Measurements from ENCODE around the gene DDAH1.

Gene DDAH1

DNA sequence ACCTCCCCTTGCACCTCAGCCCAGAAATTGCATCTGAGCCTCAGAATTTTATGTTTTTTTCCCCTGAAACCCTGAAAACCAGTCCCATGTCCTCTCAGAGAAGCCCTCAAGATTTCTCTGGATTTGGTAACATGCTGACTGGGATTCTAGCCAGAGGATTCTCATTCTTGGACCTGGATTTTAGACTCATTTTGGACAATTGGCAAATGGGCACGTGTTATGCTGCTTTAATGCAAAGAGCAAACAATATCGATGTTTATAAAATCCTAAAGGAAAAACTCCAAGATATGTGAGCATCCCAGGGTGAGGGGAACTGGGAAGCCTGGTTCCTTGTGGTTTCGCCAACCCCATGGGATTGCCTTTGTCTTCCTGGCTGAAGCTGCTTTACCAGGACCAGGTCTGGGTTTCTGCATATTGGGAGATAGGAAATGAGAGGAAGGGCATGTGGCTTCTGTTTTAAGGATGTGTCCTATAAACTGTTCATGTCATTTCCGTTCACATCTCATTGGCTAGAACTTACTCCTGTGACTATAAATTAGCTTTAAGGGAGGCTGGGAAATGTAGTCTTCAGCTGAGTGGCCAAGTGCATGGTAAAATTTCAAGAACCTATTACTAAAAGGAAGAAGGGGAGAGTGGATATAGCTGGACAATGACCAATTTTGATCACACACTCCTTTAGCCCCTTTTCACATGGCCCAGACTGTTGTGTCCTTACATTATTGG is 161.4 kb downstream of the DDAH1 start:
- DNase-seq (ENCODE audit: low read depth, low spot score) = no peak

DNA sequence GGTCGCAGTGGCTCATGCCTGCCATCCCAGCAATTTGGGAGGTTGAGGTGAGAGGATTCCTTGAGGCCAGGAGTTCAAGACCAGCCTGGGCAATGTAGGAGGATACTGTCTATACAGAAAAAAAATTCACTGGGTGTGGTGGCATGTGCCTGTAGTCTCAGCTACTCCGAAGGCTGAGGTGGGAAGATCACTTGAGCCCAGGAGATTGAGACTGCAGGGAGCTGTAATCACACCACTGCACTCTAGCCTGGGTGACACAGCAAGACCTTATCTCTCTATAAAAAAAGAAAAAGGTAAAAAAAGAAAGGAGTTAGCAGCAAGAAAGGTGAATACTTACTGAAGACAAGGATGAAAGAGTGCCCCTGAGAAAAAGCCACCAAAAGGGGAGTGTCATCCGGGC is 164.8 kb downstream of the DDAH1 start:
- DNase-seq (ENCODE audit: low read depth, low spot score) = no peak

DNA sequence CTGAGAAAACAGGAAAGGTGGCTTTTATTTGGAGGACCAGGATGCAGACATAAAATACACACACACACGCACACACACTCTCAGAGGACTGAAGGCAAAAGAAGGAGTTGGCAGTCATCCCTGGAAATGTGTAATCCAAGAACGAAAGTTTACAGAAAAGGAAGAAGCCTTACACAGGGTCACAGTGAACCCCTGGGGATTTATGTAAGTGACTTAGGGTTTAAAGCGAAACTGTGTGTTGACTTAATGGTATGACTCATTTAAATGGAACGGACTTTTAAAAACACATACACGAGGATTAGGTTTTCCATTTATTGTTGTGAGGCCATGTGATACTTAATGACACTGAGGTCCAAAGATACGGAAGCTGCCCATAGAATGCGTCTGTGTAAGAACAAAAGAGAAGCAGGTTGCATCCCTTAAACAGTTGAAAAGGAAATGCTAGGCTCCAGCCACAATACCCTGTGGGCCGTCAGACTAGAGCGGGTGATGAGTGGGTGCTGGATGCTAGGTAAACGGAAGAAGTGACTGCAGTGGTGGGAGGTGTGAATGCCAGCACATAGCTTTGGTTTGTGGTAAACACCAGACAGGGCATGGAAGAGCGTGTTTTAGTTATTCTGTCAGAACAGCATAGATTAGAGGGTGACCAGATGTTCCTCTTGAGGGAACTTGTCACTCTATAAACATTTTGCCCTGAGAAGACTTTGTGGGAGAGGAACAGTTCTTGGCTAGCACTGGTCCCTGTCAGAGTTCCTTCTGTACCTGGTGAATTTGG is 166.9 kb downstream of the DDAH1 start:
- DNase-seq (ENCODE audit: low read depth, low spot score) = peak; percentile 96

DNA sequence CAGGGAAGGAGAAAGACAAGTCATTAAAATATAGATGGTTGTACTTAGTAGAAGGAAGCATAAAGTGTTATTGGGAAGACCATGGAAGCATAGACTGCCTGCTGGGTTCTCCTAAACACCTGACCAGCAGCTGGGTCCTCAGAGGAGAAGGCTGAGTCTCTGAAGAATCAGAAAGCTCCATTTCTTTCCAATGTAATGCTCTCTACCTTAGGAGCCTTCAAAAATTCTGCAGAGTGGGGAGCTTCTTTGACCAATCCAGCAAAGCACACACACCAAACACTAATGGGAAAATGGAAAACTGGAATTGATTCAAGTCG is 167.5 kb downstream of the DDAH1 start:
- DNase-seq (ENCODE audit: low read depth, low spot score) = no peak

DNA sequence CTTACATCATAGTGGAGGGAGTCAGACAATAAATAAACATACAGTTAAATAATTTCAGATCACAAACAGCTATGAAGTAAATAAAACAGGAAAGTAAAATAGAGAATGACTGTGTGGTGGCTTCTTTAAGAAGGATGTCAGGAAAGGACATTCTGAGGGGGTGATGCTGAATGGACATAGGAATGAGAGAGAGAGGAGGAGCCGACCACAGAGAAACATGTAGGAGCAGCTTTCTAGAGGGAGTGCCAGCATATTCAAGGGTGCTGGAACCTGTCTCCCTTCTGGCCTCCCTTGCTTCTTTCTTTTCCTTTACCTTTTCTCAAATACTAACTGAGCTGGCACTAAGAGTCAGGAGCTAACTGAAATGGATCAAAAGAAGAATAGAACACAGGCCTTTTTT is 168.0 kb downstream of the DDAH1 start:
- DNase-seq (ENCODE audit: low read depth, low spot score) = no peak

DNA sequence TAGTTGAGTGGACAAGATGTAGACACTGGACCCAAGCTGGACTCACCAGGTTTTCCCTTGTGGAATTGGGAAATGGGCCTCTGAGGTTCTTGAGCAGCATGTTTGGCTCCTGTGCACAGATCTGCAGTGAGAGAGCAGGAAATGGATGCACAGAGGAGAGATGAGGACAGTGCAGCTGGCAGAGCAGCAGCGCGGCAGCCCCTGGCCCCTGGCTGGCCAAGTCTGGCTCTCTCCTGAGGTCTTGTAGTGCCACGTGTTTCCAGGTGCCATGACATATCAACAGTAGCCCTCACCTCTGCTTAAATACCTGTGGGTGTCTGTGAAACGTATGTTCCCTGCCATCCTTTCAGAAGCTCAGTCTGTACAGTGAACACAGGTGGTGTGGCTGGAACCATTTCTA is 169.3 kb downstream of the DDAH1 start:
- no peak for DNase-seq (ENCODE audit: low read depth, low spot score)

DNA sequence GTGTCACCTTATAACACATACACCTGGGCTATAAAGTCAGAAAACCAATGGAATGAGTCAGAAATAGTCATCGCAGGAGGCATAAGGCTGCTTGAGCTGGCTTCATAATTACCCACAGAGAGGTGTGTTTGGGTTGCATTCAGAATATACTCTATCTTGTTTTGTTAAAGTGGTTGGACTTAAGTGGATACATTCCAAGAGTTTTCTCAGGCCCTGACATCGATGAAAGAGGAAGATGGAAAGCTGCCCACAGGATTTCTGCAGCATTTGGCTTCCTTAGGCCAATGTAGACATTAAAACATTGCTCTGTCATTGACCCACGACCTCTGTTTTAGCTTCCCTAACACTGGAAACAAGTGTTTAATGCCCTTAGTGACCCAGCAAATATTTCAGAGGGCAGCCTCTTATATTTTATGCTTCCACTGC is 169.9 kb downstream of the DDAH1 start:
- DNase-seq (ENCODE audit: low read depth, low spot score) = no peak

DNA sequence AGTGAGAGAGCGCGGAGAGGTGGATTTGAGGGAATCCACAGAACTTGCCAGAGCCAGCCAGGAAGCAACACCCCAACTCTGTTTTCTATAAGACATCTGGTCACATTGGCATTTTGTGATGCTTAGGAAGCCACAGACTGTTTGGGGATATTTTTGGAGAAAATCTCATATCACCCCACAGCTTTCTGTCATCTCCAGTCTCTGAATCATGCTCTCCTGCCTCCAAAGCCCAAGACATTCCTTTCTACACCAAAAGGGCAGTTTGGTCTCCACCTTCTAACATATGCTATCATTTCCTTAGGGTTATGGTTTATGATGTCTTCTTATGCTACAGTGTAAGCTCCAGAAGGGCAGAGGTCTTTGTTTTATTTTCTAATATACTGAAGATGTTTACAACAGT is 174.1 kb downstream of the DDAH1 start:
- no peak for DNase-seq (ENCODE audit: low read depth, low spot score)

DNA sequence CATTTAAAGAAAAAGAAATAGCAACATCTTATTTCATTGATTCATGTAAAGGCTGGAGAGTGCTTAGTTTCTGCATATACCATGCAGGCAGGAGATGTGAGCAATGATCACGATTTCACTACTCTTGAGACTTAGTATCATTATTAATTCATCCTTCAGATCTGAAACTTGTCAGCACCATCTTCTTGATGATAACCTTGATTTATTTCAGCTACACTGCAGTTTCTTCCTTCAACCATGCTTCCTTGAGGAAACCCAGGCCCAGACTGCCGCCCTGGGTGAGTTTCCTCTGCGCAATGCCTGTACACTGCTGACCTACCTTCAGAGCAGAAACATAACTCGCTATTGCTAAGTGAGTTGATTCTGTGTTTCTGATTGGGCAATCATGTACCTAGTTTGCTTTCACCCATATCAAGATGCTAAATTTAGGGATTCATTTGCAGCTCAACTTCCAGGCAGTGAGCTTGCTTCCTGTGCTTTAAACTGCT is 175.1 kb downstream of the DDAH1 start:
- no peak for DNase-seq (ENCODE audit: low read depth, low spot score)

DNA sequence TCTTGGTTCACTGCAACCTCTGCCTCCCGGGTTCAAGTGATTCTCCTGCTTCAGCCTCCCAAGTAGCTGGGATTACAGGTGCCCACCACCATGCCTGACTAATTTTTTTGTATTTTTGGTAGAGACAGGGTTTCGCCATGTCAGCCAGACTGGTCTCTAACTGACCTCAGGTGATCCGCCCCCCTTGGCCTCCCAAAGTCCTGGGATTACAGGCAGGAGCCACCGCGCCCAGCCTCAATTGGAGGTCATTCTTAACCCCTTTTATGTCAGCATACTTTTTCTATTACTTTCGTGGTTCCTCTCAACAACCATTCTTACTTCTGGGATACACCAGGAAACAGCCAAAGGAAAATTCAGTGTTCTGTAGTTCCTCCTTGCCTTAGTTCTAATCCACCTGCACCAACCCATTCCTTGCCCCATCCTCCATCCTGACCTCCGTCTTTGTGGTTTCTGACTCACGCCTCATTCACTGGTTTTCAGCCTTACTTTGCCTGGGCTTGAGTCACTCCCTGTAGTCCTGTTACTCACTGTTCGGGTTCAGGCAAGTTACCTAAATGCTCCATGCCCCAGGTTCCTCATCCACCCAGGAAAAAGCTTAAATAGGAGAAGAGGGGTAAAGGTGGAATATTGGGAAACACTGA is 175.6 kb downstream of the DDAH1 start:
- DNase-seq (ENCODE audit: low read depth, low spot score) = no peak

DNA sequence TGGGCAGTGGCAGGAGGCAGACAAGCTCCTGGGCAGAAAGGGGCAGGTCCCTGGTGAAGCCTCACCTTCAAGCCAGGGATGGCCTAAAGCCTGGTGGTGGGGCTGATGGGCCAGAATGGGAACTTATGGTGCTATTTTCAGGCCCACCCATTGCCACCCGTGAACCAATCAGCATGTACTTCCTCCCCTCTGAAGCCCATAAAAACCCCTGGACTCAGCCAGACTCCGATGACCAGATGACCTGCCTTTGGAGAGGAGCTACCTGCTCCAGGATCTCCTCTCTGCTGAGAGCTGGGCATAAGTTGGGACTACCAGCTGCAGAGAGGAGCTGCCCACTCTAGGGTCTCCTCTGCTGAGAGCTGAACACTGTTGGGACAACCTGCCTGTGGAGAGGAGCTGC is 180.8 kb downstream of the DDAH1 start:
- DNase-seq (ENCODE audit: low read depth, low spot score) = no peak

DNA sequence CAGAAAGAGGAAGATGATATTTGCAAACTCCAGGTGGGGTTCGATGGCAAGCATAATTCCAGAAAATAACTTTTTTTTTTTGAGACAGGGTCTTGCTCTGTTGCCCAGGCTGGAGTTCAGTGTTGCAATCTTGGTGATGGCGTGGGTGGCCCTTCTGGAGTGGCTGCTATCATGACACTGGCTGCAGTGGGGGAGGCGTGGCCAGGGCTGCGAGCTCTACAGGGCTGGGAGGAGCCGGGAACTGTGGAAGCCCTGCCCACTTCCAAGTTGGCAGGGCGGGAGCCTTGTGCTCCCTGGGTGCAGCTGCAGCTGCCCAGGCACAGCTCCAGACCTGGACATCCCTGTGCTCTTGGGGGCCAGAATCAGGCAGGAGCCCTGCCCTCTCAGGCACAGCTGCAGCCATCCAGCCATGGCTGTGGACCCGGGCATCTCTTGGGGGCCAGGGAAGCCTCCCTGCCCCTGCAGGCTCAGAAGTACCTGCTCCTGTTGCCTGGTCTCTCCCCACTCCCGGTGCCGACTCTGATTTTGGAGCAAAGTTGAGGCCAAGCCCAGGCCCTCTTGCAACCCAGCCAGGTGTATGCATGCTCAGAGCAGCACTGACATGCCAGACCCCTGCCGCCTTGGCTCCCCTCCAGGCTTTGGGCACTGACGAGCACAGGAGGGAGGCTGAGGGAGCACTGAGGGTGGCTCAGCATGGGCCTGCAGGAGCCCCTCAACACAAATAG is 181.3 kb downstream of the DDAH1 start:
- no peak for DNase-seq (ENCODE audit: low read depth, low spot score)

DNA sequence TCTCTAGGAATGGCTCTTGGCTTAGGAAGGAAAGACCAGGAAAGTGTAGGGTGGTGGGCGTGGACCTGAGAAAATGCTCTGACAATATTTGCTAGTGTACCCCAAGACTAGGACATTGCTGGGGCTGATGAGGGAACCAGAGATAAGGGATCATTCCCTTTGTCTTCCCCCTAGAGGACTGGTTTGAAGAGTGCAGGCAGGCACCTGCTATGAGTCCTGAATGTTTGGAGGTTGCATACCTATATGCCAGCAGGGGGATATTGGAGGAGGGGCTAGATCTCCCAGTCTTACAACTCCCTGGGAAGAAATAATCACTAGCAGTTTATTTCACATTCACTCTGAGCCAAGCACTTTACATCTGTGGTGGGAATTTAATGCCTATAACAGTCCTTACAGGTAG is 182.5 kb downstream of the DDAH1 start:
- DNase-seq (ENCODE audit: low read depth, low spot score) = no peak

DNA sequence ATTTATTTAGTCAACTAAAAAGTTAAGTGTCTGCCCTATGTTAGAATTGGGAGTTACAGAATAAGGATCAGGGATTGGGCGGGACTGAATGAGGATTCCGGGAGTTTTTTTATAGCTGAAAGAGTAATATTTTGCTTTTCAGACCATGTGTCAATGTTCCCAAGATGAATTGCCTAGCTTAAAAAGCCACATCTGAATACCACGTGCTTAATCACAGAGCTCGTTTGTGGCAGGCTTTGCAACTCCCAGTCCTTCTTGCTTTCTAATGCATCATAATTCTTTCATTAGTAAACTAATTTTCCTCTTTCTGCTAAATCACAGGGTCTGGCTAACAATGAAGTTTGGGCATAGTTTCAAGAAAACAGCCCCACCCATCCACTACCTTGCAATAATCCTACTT is 184.3 kb downstream of the DDAH1 start:
- DNase-seq (ENCODE audit: low read depth, low spot score) = no peak

DNA sequence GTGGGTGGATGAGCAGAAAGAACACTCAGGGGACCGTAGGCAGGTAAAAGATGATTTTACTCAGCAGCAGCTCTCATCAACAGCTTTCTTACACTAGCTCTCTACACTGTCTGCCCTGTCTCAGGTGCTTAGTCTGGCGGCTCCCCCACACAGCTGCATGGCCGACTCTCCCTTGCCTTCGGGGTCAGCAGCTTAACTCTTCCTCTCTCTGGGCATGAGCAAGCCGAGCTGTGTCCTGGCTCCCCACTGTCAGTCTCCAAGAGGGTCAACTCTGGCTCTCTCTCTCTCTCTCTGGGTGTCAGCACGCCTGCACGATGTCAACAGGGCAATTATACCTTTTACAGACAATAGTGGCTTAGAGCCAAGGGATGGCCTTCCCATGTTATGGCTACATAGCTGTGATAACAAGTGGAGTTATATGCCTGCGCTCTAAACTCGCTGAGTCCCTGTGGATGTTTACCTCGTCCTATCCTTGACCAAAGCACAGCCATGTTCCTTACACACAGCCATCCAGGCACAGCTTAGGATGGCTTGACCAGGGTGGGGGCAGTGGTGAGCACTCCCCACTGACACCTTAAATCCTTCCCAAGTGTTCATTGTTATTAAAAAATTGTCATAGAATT is 185.4 kb downstream of the DDAH1 start:
- no peak for DNase-seq (ENCODE audit: low read depth, low spot score)

DNA sequence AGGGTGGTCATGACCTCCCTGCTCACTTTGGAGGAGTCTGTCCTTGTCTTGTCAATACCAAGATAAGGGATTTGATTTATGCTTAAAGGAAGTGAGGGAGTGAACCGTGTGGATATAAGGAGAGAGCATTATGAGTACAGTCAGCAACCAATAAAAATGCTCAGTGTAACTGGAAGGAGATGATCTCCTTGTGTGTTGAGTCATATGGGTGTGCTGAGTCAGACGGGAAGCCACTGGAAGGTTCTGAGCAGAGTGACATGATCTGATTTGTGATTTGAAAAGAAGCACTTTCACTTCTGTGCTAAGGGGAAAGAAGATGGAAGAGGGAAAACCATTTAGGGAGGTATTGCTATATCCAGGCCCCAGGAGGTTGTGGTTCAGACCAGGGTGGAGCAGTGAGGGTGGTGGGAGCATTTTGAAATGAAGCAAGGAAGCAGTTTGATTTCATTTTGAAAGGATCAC is 186.1 kb downstream of the DDAH1 start:
- DNase-seq (ENCODE audit: low read depth, low spot score) = no peak

DNA sequence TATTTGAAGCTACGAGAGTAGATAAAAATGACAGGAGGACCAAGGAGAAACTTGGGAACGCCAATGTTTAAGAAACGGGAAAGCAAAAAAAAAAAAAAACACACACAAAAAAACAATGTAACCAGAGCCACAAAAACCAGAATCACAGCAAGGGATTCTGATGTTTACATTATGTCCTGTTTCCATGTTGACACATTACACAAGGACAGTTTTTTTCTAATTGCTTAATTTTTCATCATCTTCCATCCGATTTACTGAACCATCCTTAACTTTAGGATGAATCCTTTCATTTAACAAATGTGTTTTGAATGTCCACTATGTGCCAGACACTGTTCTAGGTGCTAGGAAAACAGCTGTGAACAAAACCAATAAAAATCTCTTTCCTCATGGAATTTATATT is 187.2 kb downstream of the DDAH1 start:
- no peak for DNase-seq (ENCODE audit: low read depth, low spot score)

DNA sequence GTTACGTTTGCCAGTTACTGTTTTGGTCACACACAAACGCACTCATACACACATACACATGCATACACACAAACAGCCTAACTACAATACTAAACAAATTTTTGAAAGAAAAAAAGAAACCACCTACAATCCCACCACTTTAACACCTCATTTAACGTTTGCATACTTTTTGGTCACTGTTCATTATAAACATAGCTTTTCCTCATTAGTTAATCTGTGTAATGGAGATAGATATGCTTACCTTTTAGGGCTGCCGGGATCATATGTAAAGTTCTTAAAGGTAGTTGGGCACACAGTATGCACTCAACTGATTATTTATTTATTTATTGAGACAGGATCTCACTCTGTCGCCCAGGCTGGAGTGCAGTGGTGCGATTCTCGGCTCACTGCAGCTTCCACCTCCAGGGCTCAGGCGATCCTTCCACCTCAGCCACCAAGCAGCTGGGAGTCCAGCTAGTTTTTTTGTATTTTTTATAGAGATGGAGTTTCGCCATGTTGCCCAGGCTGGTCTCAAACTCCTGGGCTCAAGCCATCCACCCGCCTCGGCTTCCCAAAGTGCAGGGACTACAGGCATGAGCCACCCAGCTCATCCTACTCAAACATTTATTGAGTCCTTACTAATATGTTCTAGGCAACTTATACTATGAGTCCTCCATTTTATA is 187.8 kb downstream of the DDAH1 start:
- DNase-seq (ENCODE audit: low read depth, low spot score) = no peak

DNA sequence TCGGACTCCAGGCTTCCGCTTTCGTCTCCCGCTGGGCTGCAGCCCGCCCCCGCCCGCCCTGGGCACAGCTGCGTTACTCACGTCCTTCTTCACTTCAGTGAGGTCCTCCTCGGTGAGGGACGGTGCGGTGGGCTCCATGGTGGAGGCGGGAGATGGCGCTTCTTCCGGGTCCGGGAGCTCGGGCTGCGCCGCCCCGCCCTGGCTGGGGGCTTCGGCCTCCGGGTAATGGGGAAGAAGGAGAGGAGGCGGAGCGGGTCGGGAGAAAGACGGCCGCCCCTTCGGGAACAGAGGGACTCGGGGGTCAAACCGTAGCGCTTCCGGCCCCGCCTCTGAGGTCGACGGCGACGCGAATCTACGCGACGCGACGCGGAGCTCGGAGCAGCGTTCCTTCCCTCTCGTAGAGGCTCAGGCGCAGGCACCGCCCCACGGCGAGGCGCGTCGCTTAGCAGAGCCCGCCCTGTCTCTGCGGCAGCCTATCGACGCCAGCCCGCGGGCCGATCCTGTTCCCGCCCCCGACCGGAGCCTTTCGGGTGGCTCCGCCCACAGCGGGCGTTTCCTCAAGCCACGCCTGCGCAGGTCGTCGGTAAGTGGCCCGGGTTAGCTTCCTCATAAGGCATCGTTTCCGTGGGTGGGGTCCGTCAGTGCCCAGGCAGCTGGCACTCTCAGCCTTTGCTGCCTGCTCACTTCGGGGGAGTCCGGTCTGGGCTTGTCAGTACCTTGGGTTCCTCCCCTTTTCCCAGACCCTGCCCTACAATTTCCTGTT is 188.6 kb downstream of the DDAH1 start, which contains the start of gene BCL10:
Gene BCL10 (minus strand): TSS at position 418 of the 763 bp plus-strand sequence. CDS start 280 bp downstream, at position 138.
- DNase-seq (ENCODE audit: low read depth, low spot score) = peak; percentile 95

DNA sequence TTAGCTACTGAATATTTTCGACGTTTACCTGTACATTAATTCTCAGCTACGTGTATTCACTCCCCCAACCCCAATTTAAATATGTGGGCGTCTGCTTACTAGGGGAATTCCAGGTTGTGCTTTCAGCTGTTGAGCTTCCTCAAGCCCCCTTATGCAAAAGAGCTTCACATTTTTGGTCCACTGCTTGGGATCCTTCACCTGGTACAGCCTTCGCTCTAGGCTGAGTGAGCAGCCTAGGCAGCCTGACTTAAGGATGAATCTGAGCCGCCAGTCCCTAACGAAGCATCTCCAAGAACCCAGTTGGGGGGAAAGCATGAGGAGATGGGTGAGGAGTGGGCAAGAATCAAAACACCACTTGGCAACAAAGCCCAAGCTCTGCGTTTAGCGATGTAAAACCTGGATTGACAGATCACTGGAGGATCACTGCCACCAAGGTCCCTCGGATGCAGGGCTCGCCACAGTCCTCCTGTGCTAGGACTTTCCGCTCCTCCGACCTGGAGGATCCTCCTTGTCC is 189.2 kb downstream of the DDAH1 start:
- DNase-seq (ENCODE audit: low read depth, low spot score) = no peak

Measured in smooth muscle cell of the brain vasculature (primary cell).